Measurements from ENCODE around the gene TFAP2C. TPM values are rescaled to one million over a fixed set of nuclear protein-coding genes. Genes with fewer than 3 reads are reported as not detected.
A peak's percentile ranks its signal among the peaks of the same experiment; 100 is the strongest.

TFAP2C gene
- total RNA-seq, 1 donor from 2014 or later, result 0.82 TPM

- H3K4me3 Mint-ChIP-seq (ENCODE audit: unreplicated experiment), result peak overlapping the region; percentile 56
- peaks cover 5% of the 10 kb centered on the region for H3K36me3 Mint-ChIP-seq (ENCODE audit: low read depth, unreplicated experiment)
- no peak overlapping the region for H3K27ac Mint-ChIP-seq (ENCODE audit: unreplicated experiment)
- H3K4me1 Mint-ChIP-seq (ENCODE audit: unreplicated experiment), result peaks cover 12% of the 10 kb centered on the region
- TF ChIP-seq CTCF (IDR thresholded peaks at IDR 0.05; ENCODE audit: unreplicated experiment), result no peak
- peaks cover 17% of the 10 kb centered on the region for H3K27me3 Mint-ChIP-seq (ENCODE audit: unreplicated experiment)
- no peaks in the 10 kb centered on the region for H3K9me3 Mint-ChIP-seq (ENCODE audit: unreplicated experiment)
- DNase-seq (ENCODE audit: low spot score), result peak; percentile 22
Measured at GRCh38 chr20:56631318-56631989, 2.3 kb downstream of the TFAP2C start.

- Mint-ChIP-seq H3K4me3 (ENCODE audit: unreplicated experiment) (peak overlapping the region; percentile 56), H3K4me1 (ENCODE audit: unreplicated experiment) (peaks cover 12% of the 10 kb centered on the region), H3K36me3 (ENCODE audit: low read depth, unreplicated experiment) (peaks cover 5% of the 10 kb centered on the region), H3K27ac (ENCODE audit: unreplicated experiment) (no peak overlapping the region), H3K9me3 (ENCODE audit: unreplicated experiment) (no peaks in the 10 kb centered on the region), H3K27me3 (ENCODE audit: unreplicated experiment) (peaks cover 17% of the 10 kb centered on the region)
- DNase-seq (ENCODE audit: low spot score), result no peak
- TF ChIP-seq CTCF (IDR thresholded peaks at IDR 0.05; ENCODE audit: unreplicated experiment), result no peak
Measured at GRCh38 chr20:56631990-56632327, 2.9 kb downstream of the TFAP2C start.

GRCh38 chr20:56634307-56634706 lies 5.2 kb downstream of the TFAP2C start:
- TF ChIP-seq CTCF (IDR thresholded peaks at IDR 0.05; ENCODE audit: unreplicated experiment), result no peak
- H3K4me3 Mint-ChIP-seq (ENCODE audit: unreplicated experiment), result no peak overlapping the region
- peaks cover 12% of the 10 kb centered on the region for H3K27me3 Mint-ChIP-seq (ENCODE audit: unreplicated experiment)
- H3K36me3 Mint-ChIP-seq (ENCODE audit: low read depth, unreplicated experiment), result peaks cover 5% of the 10 kb centered on the region
- no peaks in the 10 kb centered on the region for H3K9me3 Mint-ChIP-seq (ENCODE audit: unreplicated experiment)
- no peak for DNase-seq (ENCODE audit: low spot score)
- H3K27ac Mint-ChIP-seq (ENCODE audit: unreplicated experiment), result no peak overlapping the region
- H3K4me1 Mint-ChIP-seq (ENCODE audit: unreplicated experiment), result peaks cover 3% of the 10 kb centered on the region

- no peak for TF ChIP-seq CTCF (IDR thresholded peaks at IDR 0.05; ENCODE audit: unreplicated experiment)
Measured at GRCh38 chr20:56634735-56635385, 5.8 kb downstream of the TFAP2C start.

GRCh38 chr20:56636716-56637115 lies 7.6 kb downstream of the TFAP2C start:
- H3K27ac Mint-ChIP-seq (ENCODE audit: unreplicated experiment), result no peak overlapping the region
- DNase-seq (ENCODE audit: low spot score), result no peak
- TF ChIP-seq CTCF (IDR thresholded peaks at IDR 0.05; ENCODE audit: unreplicated experiment), result no peak
- no peak overlapping the region for H3K4me3 Mint-ChIP-seq (ENCODE audit: unreplicated experiment)
- H3K27me3 Mint-ChIP-seq (ENCODE audit: unreplicated experiment), result peaks cover 6% of the 10 kb centered on the region
- peaks cover 3% of the 10 kb centered on the region for H3K36me3 Mint-ChIP-seq (ENCODE audit: low read depth, unreplicated experiment)
- H3K9me3 Mint-ChIP-seq (ENCODE audit: unreplicated experiment), result no peaks in the 10 kb centered on the region
- H3K4me1 Mint-ChIP-seq (ENCODE audit: unreplicated experiment), result peaks cover 2% of the 10 kb centered on the region

More at GRCh38 chr20:56634735-56635385, 5.8 kb downstream of the TFAP2C start:
- no peak for DNase-seq (ENCODE audit: low spot score)
- H3K27ac Mint-ChIP-seq (ENCODE audit: unreplicated experiment), result no peak overlapping the region
- peaks cover 9% of the 10 kb centered on the region for H3K27me3 Mint-ChIP-seq (ENCODE audit: unreplicated experiment)
- H3K4me1 Mint-ChIP-seq (ENCODE audit: unreplicated experiment), result peaks cover 3% of the 10 kb centered on the region
- peaks cover 5% of the 10 kb centered on the region for H3K36me3 Mint-ChIP-seq (ENCODE audit: low read depth, unreplicated experiment)
- H3K4me3 Mint-ChIP-seq (ENCODE audit: unreplicated experiment), result no peak overlapping the region
- no peaks in the 10 kb centered on the region for H3K9me3 Mint-ChIP-seq (ENCODE audit: unreplicated experiment)
